Astrocyte of the hippocampus (primary cell): Measurements from ENCODE around the gene ETV7.

ENCODE experiments used
- DNase-seq: peaks from one replicate; pipeline ENCODE4 v3.0.0; 2011; ENCODE audit warnings: low read depth, low spot score

The ETV7 gene

DNA sequence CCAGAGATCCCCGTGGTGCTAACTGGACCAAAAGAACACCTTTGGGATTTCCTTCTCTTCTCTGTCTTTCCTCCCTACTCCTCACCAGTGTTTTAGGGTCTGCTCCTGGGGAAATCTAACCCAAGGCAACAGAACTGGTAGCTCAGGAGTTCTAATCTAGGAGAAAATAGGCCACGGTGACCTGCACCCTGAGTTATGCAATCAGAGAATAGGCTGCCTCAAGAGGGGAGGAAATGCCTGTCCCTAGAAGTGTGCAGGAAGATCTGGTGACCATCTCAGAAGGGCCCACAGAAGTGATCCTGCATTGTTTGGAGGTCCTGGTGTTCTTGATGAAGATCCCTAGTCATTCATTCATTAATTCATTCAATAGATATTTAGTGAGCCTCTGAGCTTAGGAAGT is 3.4 kb downstream of the ETV7 start:
- no peak for DNase-seq

DNA sequence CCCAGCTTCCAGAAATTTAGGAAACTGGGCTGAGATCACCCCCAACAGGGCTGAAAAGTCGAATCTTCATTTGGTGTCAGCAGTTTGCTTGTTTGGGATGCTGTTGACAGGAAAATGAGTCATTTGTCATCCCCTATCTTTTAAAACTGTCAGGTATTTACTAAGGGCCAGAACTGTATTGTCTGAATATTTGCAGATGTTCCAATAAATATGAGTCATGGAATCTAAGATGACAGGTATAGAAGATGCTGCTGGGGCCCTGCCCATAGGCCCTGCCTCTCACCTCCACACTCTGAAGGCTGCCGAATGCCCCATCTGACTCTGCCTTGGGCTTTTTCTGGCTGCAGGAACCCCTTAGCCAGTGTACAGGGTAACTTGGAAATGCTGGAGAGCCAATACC is 3.9 kb downstream of the ETV7 start:
- no peak for DNase-seq

- DNase-seq: no peak
Observed at GRCh38 chr6:36382976-36383375, 4.5 kb downstream of the ETV7 start.

DNA sequence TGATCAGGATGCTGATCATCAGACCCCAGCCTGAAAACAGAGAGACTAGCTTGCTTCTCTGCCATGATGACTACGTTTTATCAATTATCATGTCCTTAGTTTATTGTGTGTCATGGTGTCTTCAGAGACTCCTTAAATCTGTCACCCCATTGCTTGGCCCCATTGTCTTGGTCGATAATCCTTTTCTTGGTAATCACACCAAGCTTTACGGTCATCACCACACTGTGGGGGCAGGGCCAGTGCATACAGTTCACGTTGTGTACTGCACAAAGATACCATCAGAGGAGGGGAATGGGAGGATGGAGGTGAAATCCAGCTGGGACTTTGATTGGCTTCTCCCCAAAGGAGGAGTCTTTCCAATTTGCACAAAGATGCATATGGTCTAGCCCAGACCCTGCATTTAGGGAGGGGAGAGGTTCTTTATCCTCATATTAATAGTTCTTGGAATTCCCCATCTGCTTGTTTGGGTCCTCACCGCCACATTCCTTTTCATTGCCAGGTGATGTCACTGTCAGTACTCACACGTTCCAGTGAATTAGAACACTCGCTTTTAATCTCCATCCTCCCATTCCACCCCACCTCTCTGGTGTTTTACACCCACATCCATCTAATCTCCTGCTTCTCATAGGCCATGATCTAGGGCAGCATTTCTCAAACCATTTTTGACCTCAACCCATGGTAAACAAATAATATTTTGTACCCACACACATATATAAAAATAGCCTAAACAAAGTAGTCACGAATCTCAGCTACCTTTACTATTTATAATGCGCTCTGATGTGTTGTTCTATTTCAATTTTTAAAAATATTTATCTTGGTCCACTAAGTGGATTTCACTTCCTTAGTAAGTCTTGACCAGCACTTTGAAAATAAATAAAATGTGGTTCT is 5.7 kb downstream of the ETV7 start:
- peak; percentile 57 for DNase-seq

DNA sequence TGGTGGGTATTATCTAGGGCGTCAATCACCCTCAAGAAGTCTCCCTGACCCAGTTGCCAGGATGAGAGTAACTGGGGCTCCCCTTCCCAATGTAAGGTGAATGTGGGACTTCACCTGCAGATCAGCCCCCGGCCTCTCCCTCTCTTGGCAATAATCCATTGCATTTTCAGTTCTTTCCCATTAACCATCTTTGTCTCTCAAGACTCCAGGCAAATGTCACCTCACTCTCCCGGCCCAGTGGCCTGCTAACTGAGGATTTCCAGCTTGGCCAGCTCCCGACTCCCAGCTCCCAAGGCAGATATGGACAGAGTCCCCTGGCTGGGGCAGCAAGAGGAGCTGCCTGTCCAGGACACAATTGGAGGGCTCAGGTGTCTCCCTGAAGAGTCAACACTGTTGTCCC is 7.3 kb downstream of the ETV7 start:
- no peak for DNase-seq

DNA sequence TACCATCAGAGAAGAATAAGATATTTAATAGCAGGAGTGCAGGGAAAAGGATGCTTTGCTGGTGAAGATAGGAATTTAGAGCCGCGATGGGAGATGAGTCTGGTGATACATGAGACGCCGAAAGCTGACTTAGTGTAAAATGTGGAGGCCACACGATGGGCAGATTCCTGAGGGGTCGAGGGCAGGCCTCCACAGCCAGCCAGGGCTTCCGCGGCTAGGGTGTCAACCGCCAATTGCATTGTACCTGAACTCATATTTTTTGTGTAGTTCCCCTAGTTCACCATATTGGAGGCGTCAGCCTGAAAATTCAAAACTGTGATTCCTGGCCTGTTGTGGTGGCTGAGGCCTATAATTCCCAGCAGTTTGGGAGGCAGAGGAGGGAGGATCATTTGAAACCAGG is 8.5 kb downstream of the ETV7 start:
- DNase-seq: no peak

DNA sequence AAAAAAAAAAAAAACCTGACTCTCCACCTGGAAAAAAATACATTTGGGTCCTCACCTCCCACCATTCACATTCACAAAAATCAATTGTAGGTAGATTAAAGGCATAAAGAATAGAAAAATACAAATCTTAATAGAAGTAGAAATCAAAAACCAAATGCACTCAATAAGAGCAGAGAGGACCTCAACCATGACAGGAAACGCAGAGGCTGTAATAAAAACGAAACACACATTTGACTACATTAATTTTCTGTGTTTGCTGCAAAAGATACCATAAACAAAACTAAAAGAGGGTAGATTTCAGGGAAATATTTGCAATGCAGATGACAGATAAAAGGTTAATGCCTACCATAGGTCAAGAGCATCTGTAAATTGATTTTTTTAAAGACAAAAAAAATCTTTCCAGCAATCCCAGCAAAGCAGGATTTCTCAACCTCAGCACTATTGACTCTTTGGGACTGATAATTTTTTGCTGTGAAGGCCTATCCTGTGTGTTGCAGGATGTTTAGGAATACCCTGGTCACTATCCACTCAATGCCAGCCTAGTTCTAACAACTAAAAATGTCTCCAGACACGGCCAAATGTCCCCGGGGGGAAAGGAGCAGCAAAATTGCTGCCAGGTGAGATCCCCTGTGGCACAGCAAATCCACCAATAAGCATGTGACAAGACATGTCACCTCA is 9.1 kb downstream of the ETV7 start:
- no peak for DNase-seq

- DNase-seq: no peak
Observed at GRCh38 chr6:36377594-36377993, 9.9 kb downstream of the ETV7 start.

DNA sequence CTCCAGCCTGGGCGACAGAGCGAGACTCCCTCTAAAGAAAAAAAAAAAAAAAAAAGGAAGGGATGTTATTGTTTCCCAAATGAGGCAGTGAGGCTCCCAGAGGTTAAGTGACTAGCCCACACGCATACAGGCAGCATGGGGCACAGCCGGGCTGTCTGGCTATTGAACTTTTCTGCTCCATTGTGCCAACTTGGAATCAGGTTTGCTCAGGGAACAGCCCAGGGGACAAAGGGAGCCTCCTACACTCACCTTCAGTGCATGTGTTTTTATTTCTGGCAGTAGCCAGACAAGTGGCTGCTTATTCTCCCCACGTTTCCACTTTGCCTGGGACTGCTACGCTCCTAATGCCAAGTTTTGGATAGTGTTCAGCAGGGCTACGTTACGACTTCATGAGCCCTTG is 10.7 kb downstream of the ETV7 start:
- no peak for DNase-seq

DNA sequence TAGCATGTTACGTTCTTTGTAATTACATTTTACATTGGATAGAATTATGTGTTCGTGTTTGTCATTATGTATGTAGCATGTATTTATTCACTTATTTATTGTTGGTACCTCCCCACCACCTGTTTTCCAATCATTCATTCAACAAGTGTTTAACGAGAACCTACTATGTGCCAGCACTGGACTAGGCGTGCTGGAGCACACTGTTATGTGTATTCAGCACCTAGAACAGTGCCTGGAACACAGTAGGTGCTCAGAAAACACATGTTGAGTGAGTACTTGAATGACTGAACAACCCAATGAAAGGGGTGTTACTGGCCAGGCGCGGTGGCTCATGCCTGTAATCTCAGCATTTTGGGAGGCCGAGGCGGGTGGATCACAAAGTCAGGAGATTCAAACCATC is 11.3 kb downstream of the ETV7 start:
- DNase-seq: no peak

DNA sequence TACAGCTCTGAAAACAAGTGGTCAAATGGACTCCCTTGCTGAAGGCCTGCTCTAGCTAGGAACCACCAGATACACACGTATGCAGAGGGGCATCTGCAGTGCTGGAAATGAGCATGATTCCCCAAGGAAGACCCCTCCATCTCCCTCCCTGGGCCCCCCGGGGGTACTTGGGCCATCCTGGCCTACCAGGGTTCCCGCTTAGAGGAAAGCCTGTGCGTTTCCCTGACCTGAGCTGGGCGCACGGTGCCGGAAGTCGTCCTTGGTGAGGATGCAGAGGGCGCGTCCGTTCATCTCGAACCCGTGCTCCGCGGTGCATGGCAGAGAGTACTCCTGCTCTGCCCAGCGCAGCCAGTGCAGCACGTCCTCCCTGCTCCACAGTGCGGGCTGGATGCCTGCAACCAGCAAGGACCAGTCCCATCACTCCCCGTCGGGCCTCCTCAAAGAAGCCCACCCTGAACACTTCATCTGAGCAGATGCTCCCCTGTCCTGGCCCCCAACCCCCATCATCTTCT is 11.8 kb downstream of the ETV7 start:
- DNase-seq: no peak

DNA sequence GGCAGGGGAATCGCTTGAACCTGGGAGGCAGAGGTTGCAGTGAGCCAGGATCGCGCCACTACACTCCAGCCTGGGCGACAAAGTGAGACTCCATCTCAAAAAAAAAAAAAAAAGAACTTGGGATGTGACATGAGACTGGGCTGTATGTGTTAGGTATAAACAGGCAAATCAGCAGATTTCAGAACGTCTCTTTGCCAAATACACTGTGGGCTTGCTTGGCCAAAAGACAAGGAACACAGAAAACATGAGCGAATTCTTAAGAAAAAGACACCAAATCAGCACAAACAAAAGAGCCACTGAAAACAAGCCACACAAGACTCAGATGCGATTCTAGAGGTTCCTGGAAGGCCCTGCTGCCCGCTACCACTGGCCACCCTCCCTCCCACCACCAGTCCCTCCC is 12.5 kb downstream of the ETV7 start:
- peak; percentile 40 for DNase-seq

GRCh38 chr6:36374194-36374593 is 13.3 kb downstream of the ETV7 start:
- no peak for DNase-seq

GRCh38 chr6:36373368-36374019 is 14.0 kb downstream of the ETV7 start:
- no peak for DNase-seq

DNA sequence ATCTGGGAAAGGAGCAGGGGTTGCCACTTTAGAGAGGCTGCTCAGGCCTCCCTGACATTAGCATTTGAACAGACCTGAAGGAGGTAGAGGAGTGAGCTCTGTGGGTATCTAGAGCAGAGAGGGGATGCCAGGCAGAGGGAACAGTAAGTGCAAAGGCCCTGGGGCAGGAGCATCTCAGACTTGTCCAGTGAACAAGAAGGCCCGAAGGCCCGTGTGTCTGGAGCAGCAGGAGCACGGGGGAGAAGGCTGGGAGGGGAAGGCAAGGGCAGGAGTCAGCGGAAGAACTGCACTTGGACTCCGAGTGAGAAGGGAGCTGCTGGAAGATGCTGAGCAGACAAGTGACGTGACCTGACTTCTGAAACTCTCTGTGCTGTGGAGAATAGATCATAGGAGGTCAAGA is 15.4 kb downstream of the ETV7 start:
- no peak for DNase-seq

- DNase-seq: no peak
Observed at GRCh38 chr6:36371211-36371610, 16.3 kb downstream of the ETV7 start.

GRCh38 chr6:36370638-36371037 is 16.8 kb downstream of the ETV7 start:
- DNase-seq: no peak

GRCh38 chr6:36368921-36369865 is 18.3 kb downstream of the ETV7 start:
- peak; percentile 92 for DNase-seq

DNA sequence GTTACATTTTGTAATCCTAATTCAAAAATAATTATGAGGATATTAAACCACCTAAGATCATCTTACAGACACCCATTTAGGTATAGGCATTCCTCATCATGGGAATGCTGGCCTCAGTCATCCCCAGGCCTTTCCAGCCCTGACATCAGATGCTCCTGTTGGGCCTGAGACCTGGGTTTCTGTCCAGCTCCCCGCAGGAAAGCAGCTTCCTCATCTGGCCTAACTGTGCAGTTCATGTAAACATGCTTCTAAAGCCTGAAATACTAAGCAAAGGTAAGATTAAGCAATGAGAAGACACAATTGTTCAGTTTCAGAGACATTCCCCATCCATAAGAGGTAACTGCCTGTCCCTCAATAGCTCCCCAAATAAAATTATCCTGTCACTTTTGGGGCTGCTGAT is 19.0 kb downstream of the ETV7 start:
- DNase-seq: no peak

- DNase-seq: no peak
Observed at GRCh38 chr6:36367743-36368142, 19.7 kb downstream of the ETV7 start.
